OCI-LY3 (cell line): ENCODE data around the gene CDC42BPA.

Experiments used
- H2AFZ ChIP-seq: fragments of 200-600, 300-600 bp; shearing (Covaris generic); 2 replicates; pipeline ENCODE4 v1.6.0; 2014; ENCODE audit warnings: antibody characterized with exemption, low read depth, low read length
- H3K27ac ChIP-seq: fragments of 200-600, 300-600 bp; sonication (generic); 2 replicates; pipeline ENCODE4 v1.5.1; 2014; ENCODE audit warnings: mild to moderate bottlenecking, low read length, moderate library complexity, mixed read lengths
- H3K27me3 ChIP-seq: fragments of 200-600, 300-600 bp; sonication (generic); 2 replicates; pipeline ENCODE4 v1.6.1; 2014; ENCODE audit warnings: low read depth, low read length, mixed read lengths
- H3K36me3 ChIP-seq: fragments of 200-600, 300-600 bp; sonication (generic); replicated peaks from 2 replicates; pipeline ENCODE3; 2014; ENCODE audit warnings: low read depth, low read length, mixed read lengths
- H3K4me1 ChIP-seq: fragments of 300-600, 200-600 bp; sonication (generic); 2 replicates; pipeline ENCODE4 v1.6.1; 2014; ENCODE audit warnings: low read length, mixed read lengths
- H3K4me2 ChIP-seq: fragments of 200-600, 300-600 bp; sonication (generic); 2 replicates; pipeline ENCODE4 v1.6.1; 2014; ENCODE audit warnings: low read length, mixed read lengths
- H3K4me3 ChIP-seq: fragments of 300-600, 200-600 bp; sonication (generic); 2 replicates; pipeline ENCODE4 v1.5.1; 2014; ENCODE audit warnings: antibody characterized with exemption, mild to moderate bottlenecking, low read length, moderate library complexity
- H3K79me2 ChIP-seq: fragments of 300-600, 200-600 bp; shearing (Covaris generic); 2 replicates; pipeline ENCODE4 v1.6.1; 2014; ENCODE audit warnings: mild to moderate bottlenecking, low read length, mixed read lengths
- H3K9ac ChIP-seq: fragments of 300-600, 200-600 bp; shearing (Covaris generic); 2 replicates; pipeline ENCODE4 v1.6.0; 2014; ENCODE audit warnings: mild to moderate bottlenecking, low read length, moderate library complexity
- H3K9me3 ChIP-seq: fragments of 200-600, 300-600 bp; shearing (Covaris generic); 2 replicates; pipeline ENCODE4 v1.6.1; 2014; ENCODE audit warnings: low read length, mixed read lengths; ENCODE audit not compliant: insufficient read depth
- H4K20me1 ChIP-seq: fragments of 200-600, 300-600 bp; sonication (generic); 2 replicates; pipeline ENCODE4 v1.6.1; 2016; ENCODE audit warnings: low read length, mixed read lengths; ENCODE audit not compliant: insufficient read depth
- CTCF ChIP-seq: fragments of 200-600, 300-600 bp; sonication (generic); IDR thresholded peaks from 2 replicates; pipeline ENCODE4 v1.5.1; 2014; ENCODE audit warnings: antibody characterized with exemption, low read length, low read depth
- EZH2phosphoT487 ChIP-seq: fragments of 200-600 bp; shearing (Covaris generic); IDR thresholded peaks from 2 replicates; pipeline ENCODE4 v1.6.1; 2018; ENCODE audit warnings: antibody characterized with exemption, mixed run types, low read depth

CDC42BPA gene

GRCh38 chr1:227273557-227273956 is 44.7 kb downstream of the CDC42BPA start:
- no peak overlapping the region for H3K9ac ChIP-seq
- no peaks in the 10 kb centered on the region for H4K20me1 ChIP-seq
- TF ChIP-seq CTCF (no peak), EZH2phosphoT487 (no peak)
- no peaks in the 10 kb centered on the region for H3K9me3 ChIP-seq
- no peak overlapping the region for H2AFZ ChIP-seq
- H3K4me1 ChIP-seq: no peaks in the 10 kb centered on the region
- H3K79me2 ChIP-seq: no peaks in the 10 kb centered on the region
- no peaks in the 10 kb centered on the region for H3K36me3 ChIP-seq
- no peak overlapping the region for H3K4me3 ChIP-seq
- no peak overlapping the region for H3K27ac ChIP-seq
- H3K4me2 ChIP-seq: no peak overlapping the region
- no peaks in the 10 kb centered on the region for H3K27me3 ChIP-seq

- H3K9me3 ChIP-seq: no peaks in the 10 kb centered on the region
- no peaks in the 10 kb centered on the region for H3K36me3 ChIP-seq
- TF ChIP-seq CTCF (no peak), EZH2phosphoT487 (no peak)
- H4K20me1 ChIP-seq: no peaks in the 10 kb centered on the region
- no peak overlapping the region for H2AFZ ChIP-seq
- no peak overlapping the region for H3K9ac ChIP-seq
- no peaks in the 10 kb centered on the region for H3K4me1 ChIP-seq
- no peak overlapping the region for H3K4me3 ChIP-seq
- no peak overlapping the region for H3K27ac ChIP-seq
- no peaks in the 10 kb centered on the region for H3K79me2 ChIP-seq
- no peaks in the 10 kb centered on the region for H3K27me3 ChIP-seq
- H3K4me2 ChIP-seq: no peak overlapping the region
Observed at GRCh38 chr1:227272428-227272827, 45.9 kb downstream of the CDC42BPA start.

GRCh38 chr1:227270554-227270953 is 47.7 kb downstream of the CDC42BPA start:
- H3K4me3 ChIP-seq: no peak overlapping the region
- TF ChIP-seq CTCF (no peak), EZH2phosphoT487 (no peak)
- H3K36me3 ChIP-seq: no peaks in the 10 kb centered on the region
- H3K4me1 ChIP-seq: no peaks in the 10 kb centered on the region
- no peaks in the 10 kb centered on the region for H3K79me2 ChIP-seq
- H3K4me2 ChIP-seq: no peak overlapping the region
- H3K9me3 ChIP-seq: no peaks in the 10 kb centered on the region
- no peaks in the 10 kb centered on the region for H4K20me1 ChIP-seq
- H3K9ac ChIP-seq: no peak overlapping the region
- H2AFZ ChIP-seq: no peak overlapping the region
- no peak overlapping the region for H3K27ac ChIP-seq
- no peaks in the 10 kb centered on the region for H3K27me3 ChIP-seq

GRCh38 chr1:227268943-227269342 is 49.3 kb downstream of the CDC42BPA start:
- no peaks in the 10 kb centered on the region for H3K4me1 ChIP-seq
- H4K20me1 ChIP-seq: no peaks in the 10 kb centered on the region
- H3K36me3 ChIP-seq: no peaks in the 10 kb centered on the region
- H2AFZ ChIP-seq: no peak overlapping the region
- H3K79me2 ChIP-seq: no peaks in the 10 kb centered on the region
- H3K27ac ChIP-seq: no peak overlapping the region
- no peak overlapping the region for H3K4me3 ChIP-seq
- no peaks in the 10 kb centered on the region for H3K27me3 ChIP-seq
- H3K9ac ChIP-seq: no peak overlapping the region
- no peak for TF ChIP-seq CTCF
- no peak for TF ChIP-seq EZH2phosphoT487
- no peak overlapping the region for H3K4me2 ChIP-seq
- H3K9me3 ChIP-seq: no peaks in the 10 kb centered on the region
